NB4 (cell line): ENCODE measurements around the gene CCDC194.

Source experiments
- DNase-seq: peaks from one replicate; pipeline ENCODE4 v3.0.0; 2010; ENCODE audit warnings: low read depth
- H3K4me3 ChIP-seq: one replicate; pipeline ENCODE4 v1.5.1; 2011; ENCODE audit warnings: mild to moderate bottlenecking, low read depth, low read length, moderate library complexity
- CTCF ChIP-seq: IDR thresholded peaks from one replicate; pipeline ENCODE4 v1.5.1; 2012; ENCODE audit warnings: low read depth, low read length
- MYC ChIP-seq: IDR thresholded peaks from 2 replicates; pipeline ENCODE4 v1.6.1; 2011; ENCODE audit warnings: low read depth, low read length
- POLR2A ChIP-seq: IDR thresholded peaks from 2 replicates; pipeline ENCODE4 v1.6.1; 2011; ENCODE audit warnings: mild to moderate bottlenecking; ENCODE audit not compliant: insufficient read length; ENCODE audit errors: extremely low read depth
- TF ChIP-seq, protein P1 (sequence below): IDR thresholded peaks from 2 replicates; pipeline ENCODE4 v1.6.1; 2011; ENCODE audit warnings: low read depth, low read length

Gene CCDC194

DNA sequence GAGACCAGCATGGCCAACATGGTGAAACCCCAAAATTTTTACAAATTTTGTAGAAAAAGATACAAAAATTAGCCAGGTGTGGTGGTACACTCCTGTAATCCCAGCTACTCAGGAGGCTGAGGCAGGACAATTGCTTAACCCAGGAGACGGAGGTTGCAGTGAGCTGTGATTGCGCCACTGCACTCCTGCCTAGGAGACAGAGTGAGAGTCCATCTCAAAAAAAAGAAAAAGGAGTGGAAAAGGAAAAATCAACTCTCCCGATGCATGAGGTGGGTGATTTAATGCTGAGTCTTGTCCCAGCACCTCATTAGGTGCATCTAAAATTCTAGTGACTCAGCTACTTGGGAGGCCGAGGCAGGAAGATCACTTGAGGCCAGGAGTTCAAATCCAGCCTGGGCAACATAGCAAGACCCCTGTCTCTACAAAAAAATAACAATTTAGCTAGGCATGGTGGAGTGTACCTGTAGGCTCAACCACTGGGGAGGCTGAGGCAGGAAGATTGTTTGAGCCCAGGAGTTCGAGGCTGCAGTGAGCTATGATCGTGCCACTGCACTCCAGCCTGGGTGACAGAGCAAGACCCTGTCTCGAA is 36.8 kb downstream of the CCDC194 start:
- TF ChIP-seq MYC (no peak), CTCF (no peak), POLR2A (no peak)
- TF ChIP-seq, protein P1, sequence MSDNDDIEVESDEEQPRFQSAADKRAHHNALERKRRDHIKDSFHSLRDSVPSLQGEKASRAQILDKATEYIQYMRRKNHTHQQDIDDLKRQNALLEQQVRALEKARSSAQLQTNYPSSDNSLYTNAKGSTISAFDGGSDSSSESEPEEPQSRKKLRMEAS: no peak
- DNase-seq: no peak
- H3K4me3 ChIP-seq: no peak overlapping the region

DNA sequence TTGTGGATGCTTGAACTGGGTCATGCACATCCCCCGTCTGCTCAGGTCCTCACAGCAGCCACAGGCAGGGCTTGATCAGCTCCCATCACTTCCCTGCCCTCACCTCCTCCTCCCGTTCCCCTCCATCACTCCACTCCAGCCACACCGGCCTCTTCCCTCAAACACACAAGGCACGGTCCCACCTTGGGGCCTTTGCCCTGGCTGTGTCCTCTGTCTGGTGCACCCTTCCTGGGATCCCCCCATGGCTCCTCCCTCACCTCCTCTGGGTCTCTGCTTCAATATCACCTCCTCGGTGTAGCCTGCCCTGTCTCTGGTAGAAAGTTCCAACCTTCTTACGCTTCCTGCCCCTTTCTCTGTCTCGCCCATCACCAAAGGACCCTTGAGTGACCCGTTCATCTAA is 40.6 kb downstream of the CCDC194 start:
- no peak overlapping the region for H3K4me3 ChIP-seq
- TF ChIP-seq, protein P1: no peak
- TF ChIP-seq POLR2A (no peak), MYC (no peak), CTCF (no peak)
- DNase-seq: no peak

DNA sequence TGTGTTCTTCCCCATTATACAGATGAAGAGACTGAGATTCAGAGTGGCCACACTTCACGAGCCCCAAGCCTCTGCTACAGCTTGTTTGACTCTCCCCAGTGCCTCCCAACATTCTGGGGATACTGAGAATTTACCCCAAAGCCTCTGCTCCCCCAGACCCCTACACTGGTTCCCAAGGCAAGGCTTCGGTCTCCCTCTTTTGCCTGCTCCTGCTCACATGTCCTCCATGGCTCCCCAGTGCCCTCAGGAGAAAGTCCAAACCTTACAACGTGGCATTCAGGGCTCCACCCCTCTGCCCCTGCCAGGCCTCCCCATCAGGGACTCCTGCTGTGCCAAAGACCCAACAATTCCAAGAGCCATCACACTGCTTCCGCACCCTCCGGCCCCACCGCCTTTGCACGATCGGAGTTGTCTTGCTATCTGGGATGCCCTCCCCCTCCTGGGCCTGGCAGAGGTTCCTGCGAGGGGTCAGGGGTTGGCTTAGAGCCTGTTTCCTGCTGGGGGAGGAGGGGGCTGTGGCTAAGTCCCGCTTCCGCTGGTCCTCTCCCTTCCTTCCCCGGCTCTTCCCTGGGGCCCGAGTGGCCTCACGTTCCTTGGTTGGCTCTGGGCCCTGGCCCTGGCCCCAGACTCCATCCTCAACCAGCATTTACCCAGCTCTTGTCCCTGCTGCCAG is 41.3 kb downstream of the CCDC194 start:
- no peak for DNase-seq
- TF ChIP-seq MYC: no peak
- TF ChIP-seq POLR2A: no peak
- TF ChIP-seq, protein P1: no peak
- TF ChIP-seq CTCF: no peak

DNA sequence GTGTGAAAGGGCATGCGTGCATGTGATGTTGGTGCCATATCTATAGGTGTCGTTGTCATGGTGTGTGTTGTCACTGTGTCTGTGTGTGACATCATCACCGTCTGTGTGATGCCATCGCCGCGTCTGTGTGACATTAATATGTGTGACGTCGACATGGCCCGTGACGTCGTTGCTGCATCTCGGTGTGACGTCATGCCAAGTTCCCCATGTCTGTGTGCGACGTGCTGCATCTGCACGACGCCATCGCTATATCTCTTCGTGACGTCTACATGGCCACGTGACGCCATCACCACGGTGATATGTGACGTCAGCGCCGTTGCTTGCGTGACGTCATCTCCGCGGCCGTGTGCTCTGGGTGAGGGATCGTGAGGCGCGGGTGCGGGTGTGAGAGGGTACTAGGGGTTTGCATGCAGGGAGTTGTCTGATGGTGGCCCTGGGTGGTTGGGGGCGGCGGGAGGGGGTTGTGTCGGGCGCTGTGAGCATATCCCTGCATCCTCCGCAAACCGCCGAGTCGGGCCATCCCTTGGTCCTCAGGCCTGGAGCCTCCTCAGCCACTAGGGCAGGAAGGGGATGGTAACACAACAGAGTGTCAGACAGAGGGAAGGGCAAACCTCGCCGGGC is 42.1 kb downstream of the CCDC194 start:
- no peak for DNase-seq
- no peak for TF ChIP-seq POLR2A
- TF ChIP-seq, protein P1: no peak
- H3K4me3 ChIP-seq: no peak overlapping the region

More for the DNA sequence above, 41.3 kb downstream of the CCDC194 start:
- no peak overlapping the region for H3K4me3 ChIP-seq

DNA sequence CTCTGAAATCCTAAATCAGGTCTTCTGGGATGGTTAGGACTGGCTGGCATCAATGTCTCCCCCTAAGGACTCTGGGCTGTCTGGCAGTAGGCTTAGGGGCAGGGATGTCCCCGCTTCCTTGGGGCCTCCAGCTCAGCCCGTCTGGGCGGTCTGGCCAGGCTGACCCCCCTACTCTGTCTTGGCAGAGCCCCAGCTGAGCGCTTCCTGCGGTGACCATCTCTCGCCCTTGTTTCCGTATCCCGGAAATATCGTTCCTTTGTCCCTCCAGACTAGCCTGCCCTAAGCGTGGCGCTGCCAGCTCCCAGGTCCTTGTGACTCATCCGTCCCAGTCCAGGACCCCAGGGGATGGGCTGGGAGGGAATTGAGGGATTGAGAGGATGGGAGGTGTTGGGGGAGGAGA is 45.3 kb downstream of the CCDC194 start:
- DNase-seq: no peak
- TF ChIP-seq, protein P1: no peak
- no peak for TF ChIP-seq POLR2A
- TF ChIP-seq MYC: no peak
- TF ChIP-seq CTCF: no peak
- no peak overlapping the region for H3K4me3 ChIP-seq

DNA sequence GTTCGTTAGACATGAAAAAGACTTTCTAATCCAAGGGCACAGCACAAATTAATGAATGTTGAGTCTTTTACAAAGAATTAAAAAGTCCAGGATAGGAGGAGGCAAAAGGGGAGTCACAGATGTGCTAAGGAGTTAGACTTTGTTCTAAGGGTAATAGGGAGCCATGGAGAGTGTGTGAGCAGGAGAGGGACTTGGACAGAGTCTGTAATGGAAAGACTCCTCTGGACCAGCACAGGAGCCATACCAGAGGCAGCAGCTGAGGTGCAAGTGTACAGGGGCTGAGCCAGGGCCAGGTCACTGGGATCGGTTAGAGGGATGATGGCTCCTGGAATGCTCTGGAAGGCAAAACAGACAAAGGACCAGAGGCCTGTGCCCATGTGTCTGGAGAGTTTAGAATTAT is 46.1 kb downstream of the CCDC194 start:
- TF ChIP-seq, protein P1: no peak
- TF ChIP-seq CTCF (no peak), POLR2A (no peak), MYC (no peak)
- H3K4me3 ChIP-seq: no peak overlapping the region
- DNase-seq: no peak
